Activated T-cell treated with anti-CD3 and anti-CD28 coated beads for 4 hours (primary cell): ENCODE results near the gene POC1B.
A peak's percentile ranks its signal among the peaks of the same experiment; 100 is the strongest.

Experiments
- DNase-seq: peaks from one replicate; pipeline ENCODE4 v3.0.0-alpha.2; 2020

The POC1B gene

GRCh38 chr12:89493670-89494302, 32.1 kb downstream of the POC1B start:
- DNase-seq, result no peak

GRCh38 chr12:89492883-89493282, 33.0 kb downstream of the POC1B start:
- DNase-seq, result no peak

DNA sequence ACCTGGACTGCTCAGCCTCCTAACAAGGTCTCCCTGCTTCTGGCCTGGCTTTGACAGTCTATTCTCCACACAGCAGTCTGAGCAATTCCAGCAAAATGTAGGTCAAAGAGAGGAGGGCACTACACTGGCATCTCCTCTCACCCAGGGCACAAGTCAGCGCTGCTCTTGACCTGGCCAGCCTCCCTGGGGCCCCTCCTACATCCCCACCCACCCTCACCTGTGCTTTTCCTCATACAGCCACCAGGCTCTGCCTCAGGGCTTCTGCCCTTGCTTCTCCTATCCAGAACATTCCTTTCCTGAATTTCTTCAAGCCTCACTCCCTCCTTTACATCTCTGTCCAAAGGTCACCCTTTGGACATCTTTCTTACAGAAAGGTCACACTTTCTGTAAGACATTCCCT, 34.9 kb downstream of the POC1B start:
- DNase-seq, result no peak

GRCh38 chr12:89486264-89486663, 39.6 kb downstream of the POC1B start:
- no peak for DNase-seq

DNA sequence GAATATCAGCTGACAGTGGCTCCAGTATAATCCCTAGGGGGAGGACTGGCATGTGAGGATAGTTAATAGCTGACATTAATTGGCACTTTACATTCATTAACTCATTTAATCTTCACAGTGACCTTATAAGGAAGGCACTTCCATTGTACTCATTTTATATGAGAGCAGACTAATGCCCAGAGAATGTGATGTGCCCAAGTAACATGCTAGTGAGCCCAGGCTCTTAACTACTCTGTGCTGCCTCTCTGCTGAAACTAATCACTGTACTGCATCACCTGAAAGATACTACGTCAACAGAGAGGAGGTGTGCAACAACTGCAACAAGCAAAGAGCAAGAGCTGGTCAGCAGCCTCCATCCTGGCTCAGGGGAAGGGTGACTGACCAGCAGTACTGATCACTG, 41.4 kb downstream of the POC1B start:
- no peak for DNase-seq

DNA sequence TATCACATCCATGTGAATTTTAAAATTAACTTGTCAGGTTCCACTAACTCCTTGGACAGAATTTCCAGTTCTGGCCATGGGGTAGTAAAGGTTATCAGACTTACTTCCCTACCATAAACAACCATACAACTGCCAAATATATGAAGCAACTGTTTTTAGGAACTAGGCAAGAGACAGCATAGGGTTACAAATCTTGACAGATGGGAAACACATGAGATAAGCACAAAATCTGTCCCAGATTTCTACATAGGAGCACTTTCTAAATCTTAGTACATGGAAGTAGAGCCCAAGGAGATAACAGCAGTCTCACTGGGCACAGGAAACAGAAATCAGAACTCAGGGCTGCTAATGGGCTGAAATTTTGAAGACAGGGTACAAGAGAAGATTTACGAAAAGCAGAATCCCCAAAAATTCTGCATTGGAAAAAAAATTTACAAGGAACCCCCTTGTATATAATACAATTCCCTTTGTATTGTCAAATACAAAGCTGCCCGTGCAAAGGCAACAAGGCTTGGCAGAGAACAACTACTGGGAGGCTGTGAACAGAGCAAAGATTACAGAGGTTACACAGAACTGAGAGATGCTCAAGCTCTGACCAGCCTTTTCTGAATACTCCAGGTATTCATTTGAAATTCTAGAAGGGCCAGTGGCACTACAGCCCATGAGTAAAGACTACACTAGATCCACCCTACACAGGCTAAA, 44.5 kb downstream of the POC1B start:
- no peak for DNase-seq

DNA sequence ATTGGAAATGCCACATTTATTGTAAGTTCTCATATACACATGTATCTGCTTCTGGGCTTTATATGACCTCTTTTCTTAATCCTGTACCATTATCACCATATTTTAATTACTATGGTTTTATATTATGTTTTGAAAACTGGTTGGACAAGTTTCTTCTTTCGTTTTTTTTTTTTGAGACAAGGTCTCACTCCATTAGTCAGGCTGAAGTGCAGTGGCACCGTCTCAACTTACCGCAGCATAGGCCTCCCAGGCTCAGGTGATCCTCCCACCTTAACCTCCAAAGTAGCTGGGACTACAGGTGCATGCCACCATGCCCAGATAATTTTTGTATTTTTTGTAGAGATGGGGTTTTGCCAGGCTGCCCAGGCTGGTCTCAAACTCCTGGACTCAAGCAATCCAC, 45.9 kb downstream of the POC1B start:
- DNase-seq, result no peak

DNA sequence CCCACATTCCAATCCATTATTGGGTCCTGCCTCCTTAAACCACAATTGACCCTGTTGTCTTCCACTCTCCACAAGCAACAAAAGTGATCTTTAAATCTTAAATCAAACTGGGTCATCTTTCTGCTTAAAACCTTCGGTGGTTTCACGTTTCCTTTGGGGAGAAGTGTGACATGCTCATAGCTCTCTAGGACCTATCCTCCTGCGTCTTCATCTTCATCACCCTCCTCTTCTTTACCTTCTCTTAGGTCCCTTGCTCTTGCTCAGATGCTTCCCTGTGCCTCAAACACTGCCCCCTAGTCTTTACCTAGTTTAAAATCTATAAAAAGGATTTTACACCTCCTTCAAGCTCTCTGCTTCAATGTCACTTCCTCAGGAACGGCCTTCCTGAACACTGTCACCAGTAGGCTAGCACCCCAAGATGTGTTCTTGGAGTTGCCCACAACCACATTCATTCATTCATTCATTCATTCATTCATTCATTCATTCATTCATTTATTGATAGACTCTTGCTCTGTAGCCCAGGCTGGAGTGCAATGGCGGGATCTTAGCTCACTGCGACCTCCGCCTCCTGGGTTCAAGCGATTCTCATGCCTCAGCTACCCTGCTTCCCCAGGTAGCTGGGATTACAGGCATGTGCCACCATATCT, 48.1 kb downstream of the POC1B start:
- no peak for DNase-seq

DNA sequence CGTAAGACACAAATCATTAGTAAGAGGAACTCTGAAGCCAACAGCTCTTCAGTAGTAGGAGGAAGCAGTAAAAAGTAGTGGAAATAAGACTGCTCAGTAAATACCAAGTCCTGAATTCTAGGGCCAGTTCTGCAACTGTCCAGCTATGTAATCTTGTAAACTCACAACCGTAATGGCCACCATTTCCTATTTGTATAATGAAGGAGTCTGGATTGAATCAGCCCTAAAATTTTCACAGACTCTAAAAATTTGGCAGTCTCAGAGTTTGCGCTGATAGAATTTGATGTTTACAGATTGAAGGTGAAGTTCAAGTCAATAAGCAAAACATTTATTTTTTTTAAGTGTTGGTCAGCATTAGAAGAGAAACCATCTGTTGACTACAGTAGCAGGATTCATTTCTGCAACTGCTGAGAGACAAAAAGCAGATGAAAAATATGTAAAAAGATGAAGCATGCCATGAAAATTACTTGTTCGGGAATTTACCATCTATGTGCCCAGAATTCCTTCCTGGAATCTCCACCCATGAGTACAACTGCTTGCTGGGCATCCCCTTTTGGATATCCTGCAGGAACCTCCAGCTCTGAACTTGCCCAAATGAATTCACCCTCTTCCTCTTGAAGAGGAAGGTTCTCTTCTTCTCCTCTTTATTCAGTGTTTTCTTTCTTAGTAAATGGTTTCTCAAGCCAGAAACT, 48.8 kb downstream of the POC1B start:
- no peak for DNase-seq

- no peak for DNase-seq
Observed at GRCh38 chr12:89476232-89476631, 49.6 kb downstream of the POC1B start.

GRCh38 chr12:89475203-89475990, 50.5 kb downstream of the POC1B start:
- DNase-seq, result no peak

DNA sequence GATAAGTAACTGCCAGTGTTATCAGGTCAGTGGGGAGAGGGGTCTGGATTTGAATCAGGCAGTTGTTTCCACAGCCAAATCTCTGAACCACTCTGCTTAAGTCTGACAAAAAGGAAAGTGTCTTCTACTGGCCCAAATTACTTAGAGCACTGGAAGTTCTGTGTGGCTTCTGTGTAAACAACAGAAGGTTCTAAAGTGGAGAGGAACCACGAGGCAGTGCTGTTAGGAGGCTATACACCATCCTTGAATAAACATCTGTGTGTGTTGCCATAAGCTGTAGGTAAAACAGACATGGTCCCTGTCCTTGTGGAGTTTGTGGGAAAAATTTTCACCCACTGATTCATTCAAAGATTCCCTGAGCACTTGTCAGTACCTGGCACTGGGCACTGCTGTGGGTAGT, 51.2 kb downstream of the POC1B start:
- no peak for DNase-seq

DNA sequence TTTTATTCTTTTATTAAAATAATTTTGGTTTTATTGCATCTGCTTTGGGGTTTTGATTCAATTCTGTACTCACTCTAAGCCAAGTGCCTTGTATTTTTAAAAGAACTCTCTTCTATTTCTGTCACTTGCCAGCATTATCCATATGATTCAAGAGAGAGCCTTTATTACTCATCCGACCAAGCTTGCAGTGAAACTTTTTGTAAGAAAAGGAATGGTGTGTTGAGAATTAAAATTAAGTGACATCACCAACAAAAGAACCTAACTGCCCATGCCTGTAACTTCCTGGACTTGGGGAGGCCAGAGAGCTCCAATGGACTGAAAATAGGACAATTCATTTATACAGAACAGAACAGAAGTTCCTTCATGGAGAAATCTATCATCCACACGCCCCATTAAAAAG, 53.3 kb downstream of the POC1B start:
- DNase-seq, result no peak

- no peak for DNase-seq
Observed at GRCh38 chr12:89470741-89471509, 54.9 kb downstream of the POC1B start.

GRCh38 chr12:89469361-89469760, 56.5 kb downstream of the POC1B start:
- peak; percentile 4 for DNase-seq

DNA sequence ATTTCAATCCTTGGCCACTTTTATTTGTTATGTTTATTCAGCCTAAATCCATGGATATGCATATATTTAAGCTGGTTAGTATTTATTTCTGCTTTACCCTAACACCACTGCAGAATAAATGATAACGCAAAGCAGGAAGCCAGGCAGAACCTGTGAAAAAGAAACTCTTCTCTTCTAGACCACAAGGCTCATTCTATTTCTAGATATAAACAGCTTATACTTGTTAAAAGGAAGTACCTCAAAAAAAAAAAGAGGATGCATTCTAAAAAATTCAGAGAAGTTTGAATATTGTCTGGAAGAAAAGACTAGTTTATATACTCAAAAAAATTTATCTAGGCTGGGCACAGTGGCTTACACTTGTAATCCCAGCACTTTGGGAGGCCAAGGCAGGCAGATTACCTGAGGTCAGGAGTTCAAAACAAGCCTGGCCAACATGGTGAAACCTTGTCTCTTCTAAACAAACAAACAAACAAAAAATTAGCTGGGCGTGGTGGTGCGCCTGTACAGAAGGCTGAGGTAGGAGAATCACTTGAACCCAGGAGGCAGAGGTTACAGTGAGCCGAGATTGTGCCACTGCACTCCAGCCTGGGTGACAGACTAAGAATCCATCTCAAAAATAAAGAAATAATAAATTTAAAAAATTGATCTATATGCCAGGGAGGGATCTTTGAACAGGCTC, 57.1 kb downstream of the POC1B start:
- no peak for DNase-seq

GRCh38 chr12:89468017-89468416, 57.8 kb downstream of the POC1B start:
- DNase-seq, result no peak

DNA sequence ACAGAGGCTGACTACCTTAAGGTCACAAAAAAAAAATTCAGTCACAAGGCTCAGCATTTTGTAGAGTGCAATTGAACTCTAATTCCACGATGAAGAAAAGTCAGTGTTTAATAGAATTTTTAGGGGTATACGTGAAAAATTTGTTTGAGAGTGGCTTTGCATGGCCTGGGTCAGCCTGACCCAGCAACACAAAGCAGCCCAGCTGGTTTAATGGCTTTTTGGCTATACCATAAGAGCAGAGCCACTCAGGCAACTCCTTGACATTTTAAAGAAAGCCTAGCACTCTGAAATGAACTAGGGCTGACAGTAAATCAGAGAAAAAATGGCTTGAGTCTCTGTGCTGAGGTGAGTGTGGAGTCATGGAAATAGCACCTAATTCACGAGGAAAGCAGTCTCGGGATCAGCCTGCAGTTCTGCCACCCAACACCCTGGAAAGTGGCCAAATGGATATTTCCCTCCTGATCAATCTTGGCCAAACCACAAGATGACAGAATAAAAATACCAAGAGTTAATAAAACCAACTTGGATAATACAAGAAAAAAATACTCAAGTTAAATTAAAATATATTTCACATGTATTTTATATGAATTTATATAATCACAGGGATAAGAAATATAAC, 60.8 kb downstream of the POC1B start:
- DNase-seq, result no peak

GRCh38 chr12:89461649-89462612, 63.9 kb downstream of the POC1B start:
- no peak for DNase-seq

DNA sequence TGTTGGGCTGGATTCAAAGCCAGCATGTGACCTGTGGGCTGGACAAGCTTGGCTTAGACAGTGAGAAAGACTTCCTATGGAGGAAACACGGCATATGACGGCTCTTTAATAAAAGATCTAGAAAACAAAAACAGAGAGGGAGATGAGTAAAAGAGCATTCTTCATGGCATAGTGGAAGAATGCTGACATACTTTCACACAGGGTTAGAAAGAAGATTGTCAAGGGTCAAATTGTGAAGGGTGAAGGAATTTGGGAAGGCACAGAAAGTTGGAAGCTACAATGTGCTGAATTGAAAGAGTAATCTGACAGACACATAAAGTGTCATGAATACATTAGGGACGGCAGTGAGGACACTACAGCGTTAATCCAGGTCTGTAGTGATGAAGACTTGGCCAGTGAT, 64.7 kb downstream of the POC1B start:
- no peak for DNase-seq
